ENCODE measurements around the gene KCMF1.
"Not testable (repeated sequence)": the region's sequence is repeated elsewhere in the genome, so short reads cannot be mapped to it uniquely, and the experiment has no call there.

KCMF1 gene

DNA sequence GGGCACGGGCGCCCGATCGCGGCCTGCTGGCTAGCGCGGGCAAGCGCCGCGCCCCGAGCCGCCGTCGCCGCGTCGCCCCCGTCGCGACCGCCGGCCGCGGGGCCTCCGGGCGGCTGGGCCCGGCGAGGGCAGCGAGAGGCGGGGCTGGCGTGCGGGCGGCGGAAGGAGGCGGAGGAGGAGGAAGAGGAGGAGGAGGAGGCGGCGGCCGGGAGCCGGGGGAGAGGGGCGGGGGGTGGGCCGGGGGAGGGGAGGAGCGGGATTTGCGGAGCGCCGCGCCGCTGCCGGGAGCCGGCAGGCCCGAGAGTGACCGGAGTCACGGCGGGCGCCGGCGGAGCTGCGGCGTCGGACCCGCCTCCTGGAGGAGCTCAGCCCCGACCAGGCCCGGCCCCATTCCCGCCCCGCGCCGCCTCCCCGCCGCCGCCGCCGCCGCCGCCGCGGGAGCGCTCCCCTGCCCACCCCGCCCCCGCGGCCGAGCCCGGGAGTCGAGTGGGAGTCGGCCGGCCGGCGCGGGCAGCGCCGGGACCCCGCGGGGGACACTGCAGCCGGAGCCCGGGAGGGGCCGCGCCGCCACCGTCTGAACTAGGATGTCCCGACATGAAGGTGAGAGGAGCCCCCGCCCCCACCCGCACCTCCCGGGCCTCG, at the start of gene KCMF1:
Gene KCMF1, plus strand, starts transcription at position 294 of the 642 bp plus-strand sequence. Its CDS starts 291 bp downstream, at position 585.
- peak; percentile 88 for DNase-seq (ENCODE audit: low spot score)

DNA sequence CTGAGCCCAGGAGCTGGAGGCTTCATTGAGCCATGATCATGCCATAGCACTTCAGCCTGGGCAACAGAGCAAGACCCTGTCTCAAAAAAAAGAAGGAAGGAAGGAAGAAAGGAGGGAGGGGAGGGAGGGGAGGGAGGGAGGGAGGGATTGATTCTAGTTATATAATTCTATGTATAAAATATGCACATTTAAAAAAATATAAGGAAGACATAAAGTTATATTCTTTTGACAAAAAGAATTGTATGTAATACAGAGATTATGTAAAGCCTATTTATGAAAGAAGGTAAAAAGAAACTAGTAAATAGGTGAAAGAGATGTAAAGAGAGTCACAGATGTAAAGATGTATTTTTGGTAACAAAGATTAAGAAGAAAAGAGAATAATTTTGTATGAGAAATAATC, 48.0 kb upstream of the KCMF1 start:
- DNase-seq (ENCODE audit: low spot score) = no peak

DNA sequence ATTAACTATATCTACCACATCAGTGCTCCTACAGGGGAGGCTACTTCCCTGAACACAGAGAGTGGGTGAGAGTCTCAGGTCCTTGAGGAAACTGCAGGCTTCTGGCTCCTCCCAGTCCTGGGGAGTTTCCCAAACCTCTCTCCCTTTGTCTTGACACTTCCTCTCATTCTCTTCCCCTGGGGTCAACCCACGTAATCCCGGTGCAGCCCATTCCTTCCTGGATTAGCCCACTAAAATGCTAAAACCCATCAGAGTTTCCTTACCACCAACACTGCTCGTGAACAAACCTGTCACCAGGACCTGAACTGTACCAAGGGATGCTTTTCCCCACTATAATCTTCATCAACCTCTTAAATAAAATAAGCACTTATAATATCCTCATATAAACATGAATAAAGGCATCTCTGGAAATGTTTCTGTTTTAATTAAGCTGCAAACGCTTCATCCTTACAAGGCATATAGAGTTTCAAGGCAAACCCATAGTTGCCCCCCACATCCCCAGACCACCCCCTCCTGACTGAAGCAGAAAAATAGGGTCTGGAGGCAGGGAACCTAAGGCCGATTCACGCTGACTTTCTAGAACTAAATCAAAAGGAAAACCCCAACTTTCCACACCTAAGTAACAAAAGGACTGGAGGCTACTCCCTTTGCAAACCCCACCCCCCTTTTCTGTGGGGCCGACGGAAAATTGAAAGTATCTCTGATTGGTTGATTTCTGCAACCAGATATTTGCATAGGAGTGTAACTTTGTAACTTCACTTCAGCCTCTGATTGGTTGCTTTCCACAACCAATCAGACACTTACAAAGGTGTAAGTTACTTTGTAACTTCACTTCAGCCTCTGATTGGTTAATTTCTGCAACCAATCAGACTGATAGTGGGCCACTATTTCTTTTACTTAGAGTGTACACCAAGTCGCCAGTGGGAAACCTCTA, 46.5 kb upstream of the KCMF1 start:
- DNase-seq (ENCODE audit: low spot score) = no peak

DNA sequence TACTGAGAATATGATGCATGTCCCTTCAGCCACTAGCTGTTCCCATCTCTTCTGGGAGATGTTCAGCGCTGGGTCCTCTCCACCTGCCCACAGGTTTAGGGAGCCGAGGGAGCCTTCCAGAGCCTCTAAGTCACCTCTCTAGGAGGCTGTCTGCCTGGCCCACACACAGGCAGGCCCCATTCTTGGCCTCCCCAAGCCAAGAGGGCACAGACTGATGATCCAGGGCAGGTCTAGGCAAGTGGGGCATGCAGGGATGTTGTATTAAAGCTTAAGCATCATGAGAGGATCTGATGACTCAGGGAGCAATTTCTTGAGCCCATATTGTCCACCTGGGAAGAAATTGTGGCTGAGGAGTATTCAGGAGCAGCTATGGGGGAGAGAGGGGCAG, 45.6 kb upstream of the KCMF1 start:
- DNase-seq (ENCODE audit: low spot score) = no peak

DNA sequence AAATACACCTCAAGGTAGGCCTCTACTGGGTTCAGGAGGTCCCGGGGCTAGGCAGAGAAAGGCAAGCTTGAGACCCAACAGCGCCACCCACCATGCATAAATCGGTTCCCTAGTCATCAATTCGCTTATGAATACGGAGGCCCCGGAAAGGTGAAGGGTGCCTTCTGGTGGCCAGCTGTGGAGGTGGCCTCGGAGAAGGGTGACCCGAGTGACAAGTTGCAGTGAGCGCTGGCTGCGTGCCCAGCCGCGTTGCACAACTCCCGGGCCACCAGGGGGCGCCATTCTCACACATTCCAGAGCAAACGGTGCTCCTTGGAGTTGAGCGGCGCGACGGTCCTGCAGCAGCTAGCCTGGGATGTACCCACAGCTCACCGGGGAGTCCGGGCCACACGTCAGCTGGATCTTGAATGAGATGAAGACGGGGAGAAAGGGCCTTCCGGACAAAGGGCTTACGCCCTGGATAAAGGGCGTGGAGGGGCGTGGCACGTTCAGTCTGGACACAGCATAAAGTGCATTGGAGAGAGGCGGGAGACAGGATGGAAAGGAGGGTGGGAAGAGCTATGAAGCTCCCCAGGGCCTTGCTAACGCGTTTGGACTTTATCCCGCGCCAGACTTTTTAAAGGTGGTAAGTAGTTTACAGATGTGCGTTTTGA, 45.1 kb upstream of the KCMF1 start:
- peak; percentile 93 for DNase-seq (ENCODE audit: low spot score)

DNA sequence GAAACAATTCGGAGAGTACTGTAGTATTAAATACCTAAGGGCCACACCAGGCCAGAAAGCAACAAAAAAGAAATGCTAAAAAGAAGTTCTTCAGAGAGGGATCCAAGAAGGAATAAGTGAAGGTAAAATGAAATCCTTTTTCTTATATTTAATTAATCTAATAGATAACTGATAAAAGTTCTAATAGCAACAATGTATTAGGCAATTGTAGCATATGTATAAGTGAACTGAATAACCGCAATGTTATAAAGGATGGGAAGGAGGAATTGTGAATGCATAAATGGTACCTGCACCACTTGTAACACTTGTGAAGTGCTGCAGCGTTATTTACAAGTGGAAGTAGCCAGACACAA, 43.7 kb upstream of the KCMF1 start:
- DNase-seq (ENCODE audit: low spot score) = no peak

DNA sequence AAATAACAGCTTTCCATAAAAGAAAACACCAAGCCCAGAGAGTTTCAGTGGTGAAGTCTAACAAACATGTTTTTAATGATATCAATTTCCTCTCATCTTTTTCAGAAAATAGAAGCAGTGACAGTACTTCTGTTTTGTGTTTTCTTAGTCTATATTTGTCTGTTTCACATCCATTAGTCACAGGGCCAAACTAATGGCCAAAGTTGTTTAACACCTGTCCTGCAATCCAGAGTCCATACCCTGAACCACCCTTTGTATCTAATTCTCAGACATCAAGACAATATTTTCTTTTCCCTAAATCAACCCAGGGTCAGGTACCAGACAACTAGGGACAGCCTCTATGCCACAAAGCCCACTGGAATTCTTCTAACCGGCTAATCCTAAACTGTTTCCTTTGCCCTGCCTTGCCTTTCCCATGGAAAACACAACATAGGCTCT, 39.6 kb upstream of the KCMF1 start:
- no peak for DNase-seq (ENCODE audit: low spot score)

DNA sequence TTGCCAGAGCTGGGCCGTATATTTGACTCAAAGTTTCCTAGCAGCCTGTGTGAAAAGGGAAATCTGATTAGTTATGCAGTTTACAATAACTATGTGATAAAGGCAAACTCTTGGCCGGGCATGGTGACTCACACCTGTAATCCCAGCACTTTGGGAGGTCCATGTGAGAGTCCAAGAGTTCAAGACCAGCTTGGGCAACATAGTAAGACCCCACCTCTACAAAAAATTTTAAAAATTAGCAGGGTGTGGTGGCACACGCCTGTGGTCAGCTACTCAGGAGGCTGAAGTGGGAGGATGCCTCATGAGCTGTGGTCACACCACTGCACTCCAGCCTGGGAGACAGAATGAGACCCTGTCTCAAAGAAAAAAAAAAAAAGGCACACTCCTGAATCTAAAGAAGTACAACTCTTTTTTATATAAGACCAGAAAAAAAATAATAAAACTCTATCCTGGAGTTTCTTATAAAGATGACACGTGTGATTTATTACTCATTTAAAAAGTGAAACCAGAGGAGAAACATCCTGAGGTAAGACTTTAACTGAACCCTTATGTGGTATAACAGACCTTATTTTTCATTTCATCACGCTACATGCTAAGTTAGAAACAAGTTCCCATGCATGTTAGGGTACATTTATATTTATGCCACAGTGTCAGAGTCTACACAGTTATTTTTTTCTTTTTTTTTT, 32.6 kb upstream of the KCMF1 start:
- DNase-seq (ENCODE audit: low spot score) = no peak

DNA sequence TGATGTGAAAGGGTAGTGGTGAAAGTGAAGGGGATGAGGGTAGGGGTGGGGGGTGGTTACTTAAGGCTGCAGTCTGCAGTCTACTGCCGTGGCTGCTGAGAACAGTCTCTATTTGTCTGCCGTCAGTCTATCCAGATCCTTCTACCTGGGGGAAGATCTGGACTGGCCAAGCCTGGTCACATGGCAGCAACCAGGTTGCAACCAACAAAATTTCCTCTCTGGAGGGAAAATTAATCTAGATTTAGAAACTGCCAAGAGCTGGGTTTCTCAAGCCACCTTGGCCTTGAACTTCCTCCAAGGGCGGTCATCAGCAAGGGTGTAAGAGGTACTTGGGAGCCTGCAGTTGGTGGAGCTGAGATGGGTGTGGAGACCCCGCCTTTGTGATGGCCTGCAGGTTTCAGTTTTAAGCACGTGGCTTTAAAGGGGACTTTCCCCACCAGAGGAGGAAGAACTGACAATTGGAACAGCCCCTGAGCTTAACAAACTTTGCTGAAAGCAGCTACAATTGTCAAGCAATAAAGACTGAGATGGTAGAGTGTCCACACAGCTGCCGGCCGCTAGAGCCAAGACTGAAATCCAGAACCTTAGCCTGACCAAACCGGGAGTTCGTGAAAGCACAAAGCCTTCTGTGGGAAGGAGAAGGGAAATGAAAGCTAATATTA, 31.4 kb upstream of the KCMF1 start:
- no peak for DNase-seq (ENCODE audit: low spot score)

DNA sequence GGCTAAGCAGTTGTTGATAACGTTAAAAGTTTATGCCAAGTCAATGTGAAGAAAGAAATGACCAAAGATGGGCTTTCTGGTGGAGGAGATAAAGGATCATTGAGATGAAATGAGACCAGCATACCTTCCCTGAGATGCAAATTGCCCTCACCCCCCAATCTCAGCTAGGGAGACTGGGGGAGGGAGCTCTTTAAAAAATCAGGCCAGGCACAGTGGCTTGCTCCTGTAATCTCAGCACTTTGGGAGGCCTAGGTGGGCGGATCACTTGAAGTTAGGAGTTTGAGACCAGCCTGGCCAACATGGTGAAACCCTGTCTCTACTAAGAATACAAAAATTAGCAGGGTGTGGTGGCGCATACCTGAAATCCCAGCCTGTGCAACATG, 30.9 kb upstream of the KCMF1 start:
- DNase-seq (ENCODE audit: low spot score) = no peak

DNA sequence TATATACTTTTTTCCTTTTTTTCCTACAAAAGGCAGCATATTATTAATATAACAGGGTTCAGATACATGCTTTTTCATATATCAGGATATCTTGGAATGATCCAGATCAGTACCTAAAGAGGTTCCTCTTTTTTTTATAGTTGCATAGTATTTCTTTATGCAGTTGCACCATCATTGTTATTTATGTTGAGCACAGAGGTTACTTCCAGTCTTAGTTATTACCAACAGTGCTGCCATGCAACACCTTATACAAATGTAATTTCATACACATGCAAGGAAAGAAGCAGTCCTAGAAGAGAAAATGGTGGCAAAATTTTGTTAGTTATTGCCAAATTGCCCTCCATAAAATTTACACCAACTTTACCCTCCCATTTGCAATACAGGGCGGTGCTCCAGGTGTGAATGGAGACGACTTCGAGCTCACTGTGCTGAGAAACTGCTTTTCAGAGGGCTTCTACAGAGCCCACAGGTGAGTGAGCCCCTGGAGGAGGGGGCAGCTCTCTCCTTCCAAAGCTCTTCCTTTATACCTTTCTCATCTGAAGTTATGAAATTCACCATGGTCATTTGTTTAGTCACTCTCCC, 30.0 kb upstream of the KCMF1 start:
- DNase-seq (ENCODE audit: low spot score) = no peak

DNA sequence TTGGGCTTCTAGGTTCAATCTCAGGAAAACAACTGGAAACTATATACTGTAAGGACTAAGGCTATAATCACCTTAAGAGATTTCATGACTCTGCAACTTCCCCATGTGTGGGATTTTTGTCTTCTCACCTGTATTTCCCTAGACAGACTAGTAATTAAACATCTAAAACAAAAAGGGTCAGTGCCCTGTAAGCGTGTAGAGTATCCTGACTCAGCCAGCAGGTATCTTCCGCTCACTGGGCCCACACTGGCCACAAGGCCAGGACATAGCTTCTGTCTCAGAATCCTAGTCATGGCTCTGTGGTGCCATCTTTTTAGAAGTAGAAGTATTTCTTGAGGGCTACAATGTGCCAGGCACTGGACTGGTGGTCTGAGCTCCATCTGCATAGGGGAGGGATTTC, 28.8 kb upstream of the KCMF1 start:
- DNase-seq (ENCODE audit: low spot score) = no peak

DNA sequence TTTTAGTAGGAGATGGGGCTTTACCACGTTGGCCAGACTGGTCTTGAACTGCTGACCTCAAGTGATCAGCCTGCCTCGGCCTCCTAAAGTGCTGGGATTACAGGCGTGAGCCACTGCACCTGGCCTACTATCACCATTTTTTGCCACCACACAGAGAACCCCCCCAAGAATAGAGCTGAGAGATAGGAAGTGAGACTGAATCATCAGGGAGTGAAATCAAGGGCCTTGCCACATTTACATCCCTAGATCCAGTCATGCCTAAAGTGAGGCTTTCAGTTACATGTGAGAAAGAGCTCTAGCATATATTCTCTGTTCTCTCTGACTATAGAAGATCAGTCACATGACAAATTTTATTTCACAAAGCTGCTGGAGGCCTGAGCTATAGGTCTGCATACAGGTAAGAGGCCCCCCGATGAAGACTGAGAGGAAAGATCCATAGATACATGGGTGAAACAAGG, 28.0 kb upstream of the KCMF1 start:
- no peak for DNase-seq (ENCODE audit: low spot score)

DNA sequence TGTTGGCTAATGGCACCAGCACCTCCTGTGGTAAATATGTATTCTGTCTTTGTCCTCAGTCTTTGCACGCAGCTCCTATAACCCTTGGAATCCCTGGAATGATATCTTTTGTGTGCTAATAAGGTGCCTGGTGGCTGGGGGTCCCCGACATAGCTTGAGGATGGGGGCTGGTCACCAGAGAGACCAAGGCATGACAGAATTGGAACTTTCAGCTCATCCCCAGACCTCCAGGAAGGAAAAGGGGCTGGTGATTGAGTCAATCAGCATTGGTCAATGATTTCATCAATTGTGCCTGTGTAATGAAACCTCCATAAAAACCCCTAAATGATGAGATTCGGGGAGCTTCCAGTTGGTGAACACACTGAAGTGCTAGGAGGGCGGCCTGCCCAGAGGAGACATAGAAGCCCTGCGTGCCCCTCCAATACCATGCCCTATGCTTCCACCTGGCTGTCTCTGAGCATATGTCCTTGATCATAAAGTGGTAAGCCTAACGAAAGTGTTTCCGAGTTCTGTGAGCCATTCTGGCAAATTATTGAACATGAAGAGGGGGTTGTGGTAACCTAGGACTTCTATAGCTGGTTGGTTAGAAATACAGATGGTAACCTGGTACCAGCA, 26.6 kb upstream of the KCMF1 start:
- DNase-seq (ENCODE audit: low spot score) = no peak

DNA sequence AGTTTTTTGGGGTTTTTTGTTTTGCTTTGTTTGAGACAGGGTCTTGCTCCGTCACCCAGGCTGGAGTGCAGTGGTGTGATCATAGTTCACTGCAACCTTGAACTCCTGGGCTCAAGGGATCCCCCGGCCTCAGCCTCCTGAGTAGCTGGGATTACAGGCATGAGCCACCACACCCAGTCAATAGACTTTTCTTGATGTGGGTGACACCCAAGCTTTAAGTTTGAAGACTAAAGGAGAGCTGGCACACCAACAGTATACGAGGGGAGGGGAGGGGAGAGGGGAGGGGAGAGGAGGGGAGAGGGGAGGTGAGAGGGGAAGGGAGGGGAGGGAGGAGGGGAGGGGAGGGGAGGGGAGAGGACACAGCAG, 25.1 kb upstream of the KCMF1 start:
- DNase-seq (ENCODE audit: low spot score) = not testable (repeated sequence)

DNA sequence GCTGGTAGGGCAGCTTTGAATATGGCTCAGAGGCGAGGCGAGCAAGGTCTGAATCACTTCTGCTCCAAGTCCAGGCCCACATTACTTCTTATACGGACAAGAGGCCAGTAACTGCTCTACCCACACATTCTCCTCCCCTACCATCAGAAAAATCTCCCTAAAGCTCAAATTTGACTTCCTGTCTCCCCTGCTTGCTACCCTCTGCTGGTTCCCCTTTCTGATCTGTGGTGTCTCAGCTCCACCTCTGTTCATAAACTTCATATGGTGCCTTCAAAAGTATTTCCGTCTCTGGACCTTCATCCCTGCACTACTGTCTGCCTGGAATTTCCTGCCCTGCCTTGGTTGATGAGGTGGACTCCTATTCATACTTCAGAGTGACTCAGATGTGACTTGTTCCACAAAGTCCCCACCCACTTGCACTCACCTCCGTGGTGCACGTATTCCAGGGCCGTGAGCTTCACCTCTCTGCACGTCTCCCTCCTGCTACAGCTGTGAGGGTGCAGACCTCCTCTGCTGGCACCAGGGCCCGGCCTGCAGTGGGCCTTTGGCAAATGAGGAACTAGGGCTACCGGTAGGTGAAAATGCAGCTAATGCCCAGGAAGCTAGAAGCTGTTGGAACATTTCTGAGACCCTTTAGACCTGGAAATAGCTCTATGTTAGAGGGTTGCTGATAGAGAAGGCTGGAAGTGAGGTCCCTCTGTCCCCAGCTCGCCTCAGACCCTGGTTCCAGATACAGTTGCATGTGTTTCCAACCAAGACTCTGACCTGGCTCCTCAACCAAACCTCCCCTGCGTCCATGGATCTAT, 24.6 kb upstream of the KCMF1 start:
- no peak for DNase-seq (ENCODE audit: low spot score)

DNA sequence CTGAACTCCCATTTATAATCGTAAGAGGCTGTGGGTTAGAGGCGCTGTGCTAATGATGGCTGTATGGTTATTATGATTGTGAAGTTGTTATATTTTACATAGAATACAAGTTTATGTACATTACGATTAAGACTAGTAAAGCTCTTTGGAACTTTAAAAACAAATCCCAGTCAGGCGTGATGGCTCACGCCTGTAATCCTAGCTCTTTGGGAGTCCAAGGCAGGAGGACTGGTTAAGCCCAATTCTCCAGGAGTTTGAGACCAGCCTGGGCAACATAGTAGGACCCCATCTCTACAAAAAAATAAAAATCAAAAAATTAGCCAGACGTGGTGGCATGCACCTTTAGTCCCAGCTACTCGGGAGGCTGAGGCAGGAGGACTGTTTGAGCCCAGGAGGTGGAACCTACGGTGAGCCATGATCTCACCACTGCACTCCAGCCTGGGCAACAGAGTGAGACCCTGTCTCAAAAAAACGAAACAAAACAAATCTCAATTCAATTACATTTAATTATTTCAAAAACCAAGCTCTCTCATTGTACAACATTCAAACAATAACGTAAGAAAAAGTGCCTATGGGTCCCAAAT, 23.9 kb upstream of the KCMF1 start:
- no peak for DNase-seq (ENCODE audit: low spot score)

DNA sequence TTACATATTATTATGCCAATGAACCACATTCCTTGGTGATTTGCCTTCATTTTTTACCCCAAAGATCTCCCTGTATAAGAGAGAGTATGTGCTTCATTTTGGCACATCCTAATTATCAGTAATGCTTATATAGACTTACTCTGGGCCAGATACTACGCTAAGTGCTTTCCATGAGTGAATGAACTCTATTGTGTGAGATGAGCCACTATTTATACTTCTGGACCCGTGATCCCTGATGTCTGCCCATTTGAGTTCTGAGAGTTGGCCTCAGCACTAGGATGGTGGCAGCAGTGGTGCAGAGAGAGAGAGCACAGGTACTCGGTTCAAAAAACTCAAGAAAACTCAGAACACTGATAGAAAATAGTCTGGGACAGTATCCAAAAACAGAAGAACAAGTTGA, 17.4 kb upstream of the KCMF1 start:
- DNase-seq (ENCODE audit: low spot score) = no peak

DNA sequence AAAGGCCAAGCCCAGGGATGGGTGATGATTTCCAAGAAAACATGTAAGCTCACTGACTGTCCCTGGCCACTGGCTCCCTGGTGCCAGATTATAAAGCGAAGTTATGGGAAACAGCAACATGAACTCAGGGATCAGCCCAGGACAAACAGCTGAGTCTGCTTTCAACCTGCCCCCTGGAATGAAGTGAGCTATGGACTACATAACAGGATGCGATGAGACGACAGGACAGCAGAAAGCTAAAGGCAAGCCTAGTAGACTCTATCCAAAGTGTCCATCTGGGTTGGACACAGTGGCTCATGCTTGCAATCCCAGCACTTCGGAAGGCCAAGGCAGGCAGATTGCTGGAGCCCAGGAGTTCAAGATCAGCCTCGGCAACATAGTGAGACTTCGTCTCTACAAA, 16.6 kb upstream of the KCMF1 start:
- DNase-seq (ENCODE audit: low spot score) = no peak

All from left forelimb (tissue), 1 donor.